ENCODE results near the gene B3GNT8. TPM values are rescaled to one million over a fixed set of nuclear protein-coding genes. Genes with fewer than 3 reads are reported as not detected.
"Not testable (repeated sequence)": the region's sequence is repeated elsewhere in the genome, so short reads cannot be mapped to it uniquely, and the experiment has no call there.

The B3GNT8 gene
- total RNA-seq, 3 donors from 2014 or later: 28.8 to 69.4 (median 34.3) TPM

GRCh38 chr19:41410336-41411054 lies 16.7 kb downstream of the B3GNT8 start:
- ATAC-seq (no peak), DNase-seq (no peak)
- no peaks in the 10 kb centered on the region for H3K36me3 ChIP-seq (ENCODE audit: low read depth)
- H3K4me1 ChIP-seq (ENCODE audit: low read depth): peaks cover 10% of the 10 kb centered on the region
- intact Hi-C loops (cut with DNase I, micrococcal nuclease): no loop called here
- TF ChIP-seq CTCF (IDR thresholded peaks at IDR 0.05): no peak
- no peak overlapping the region for H3K4me3 ChIP-seq
- H3K9me3 ChIP-seq: no peaks in the 10 kb centered on the region

GRCh38 chr19:41409288-41409687 lies 17.9 kb downstream of the B3GNT8 start:
- ATAC-seq (peak; percentile 89), DNase-seq (peak in 1 of 3 donors; percentile 33)
- Histone ChIP-seq H3K4me3 (no peak overlapping the region), H3K9me3 (no peaks in the 10 kb centered on the region), H3K36me3 (ENCODE audit: low read depth) (no peaks in the 10 kb centered on the region), H3K4me1 (ENCODE audit: low read depth) (peaks cover 7% of the 10 kb centered on the region)
- intact Hi-C loops (cut with DNase I, micrococcal nuclease): no loop called here
- TF ChIP-seq CTCF (IDR thresholded peaks at IDR 0.05): no peak

- H3K4me1 ChIP-seq (ENCODE audit: low read depth); H3K4me3 ChIP-seq; ATAC-seq; H3K9me3 ChIP-seq; DNase-seq; H3K36me3 ChIP-seq (ENCODE audit: low read depth); intact Hi-C loops (cut with DNase I, micrococcal nuclease): not testable (repeated sequence)
Measured at GRCh38 chr19:41408846-41409245, 18.3 kb downstream of the B3GNT8 start.

- TF ChIP-seq CTCF (IDR thresholded peaks at IDR 0.05): no peak
- DNase-seq (peak in 1 of 3 donors; percentile 37), ATAC-seq (peak; percentile 58)
- intact Hi-C loops (cut with DNase I, micrococcal nuclease): no loop called here
- peaks cover 6% of the 10 kb centered on the region for H3K4me1 ChIP-seq (ENCODE audit: low read depth)
- no peaks in the 10 kb centered on the region for H3K36me3 ChIP-seq (ENCODE audit: low read depth)
- no peaks in the 10 kb centered on the region for H3K9me3 ChIP-seq
- H3K4me3 ChIP-seq: no peak overlapping the region
Measured at GRCh38 chr19:41408256-41408655, 18.9 kb downstream of the B3GNT8 start.

- ATAC-seq (peak; percentile 32), DNase-seq (no peak)
- H3K4me1 ChIP-seq (ENCODE audit: low read depth): peaks cover 6% of the 10 kb centered on the region
- H3K4me3 ChIP-seq: no peak overlapping the region
- intact Hi-C loops (cut with DNase I, micrococcal nuclease): no loop called here
- H3K36me3 ChIP-seq (ENCODE audit: low read depth): no peaks in the 10 kb centered on the region
- H3K9me3 ChIP-seq: no peaks in the 10 kb centered on the region
- TF ChIP-seq CTCF (IDR thresholded peaks at IDR 0.05): no peak
Measured at GRCh38 chr19:41407271-41407670, 19.9 kb downstream of the B3GNT8 start.

GRCh38 chr19:41405776-41406175 lies 21.4 kb downstream of the B3GNT8 start:
- H3K9me3 ChIP-seq: no peaks in the 10 kb centered on the region
- peaks cover 6% of the 10 kb centered on the region for H3K4me1 ChIP-seq (ENCODE audit: low read depth)
- no peak for TF ChIP-seq CTCF (IDR thresholded peaks at IDR 0.05)
- DNase-seq (no peak), ATAC-seq (no peak)
- H3K36me3 ChIP-seq (ENCODE audit: low read depth): no peaks in the 10 kb centered on the region
- H3K4me3 ChIP-seq: no peak overlapping the region
- intact Hi-C loops (cut with DNase I, micrococcal nuclease): no loop called here
